Brain microvascular endothelial cell (primary cell): ENCODE data around the gene CCDC86.
"Not testable (repeated sequence)": the region's sequence is repeated elsewhere in the genome, so short reads cannot be mapped to it uniquely, and the experiment has no call there.

ENCODE experiments used
- DNase-seq: peaks from one replicate; pipeline ENCODE4 v3.0.0-alpha.2; 2020
- H3K27ac ChIP-seq: fragments of 250-450 bp; sonication (Bioruptor Pico); 2 replicates; pipeline ENCODE4 v1.5.1; 2020; ENCODE audit warnings: mild to moderate bottlenecking, moderate library complexity
- H3K27me3 ChIP-seq: fragments of 250-450 bp; sonication (Bioruptor Pico); replicated peaks from 2 replicates; pipeline ENCODE4 v1.5.1; 2020; ENCODE audit warnings: mild to moderate bottlenecking
- H3K36me3 ChIP-seq: fragments of 250-450 bp; sonication (Bioruptor Pico); replicated peaks from 2 replicates; pipeline ENCODE4 v1.5.1; 2020; ENCODE audit warnings: mild to moderate bottlenecking
- H3K4me3 ChIP-seq: 2 replicates; pipeline ENCODE4 v1.5.1; 2011; ENCODE audit warnings: low read depth, mild to moderate bottlenecking, control low read depth, low read length, moderate library complexity
- in situ Hi-C: cut with HindIII; loops from 2 replicates; pipeline ENCODE4 v1.10.0; 2017; ENCODE audit warnings: low sequenced_read_pairs, low pct_ligation_motif_present
- TF ChIP-seq, protein P1 (sequence below): IDR thresholded peaks from 2 replicates; pipeline ENCODE4 v1.5.1; 2011; ENCODE audit warnings: low read depth, mild to moderate bottlenecking, moderate library complexity, low read length, control low read depth, inconsistent platforms; ENCODE audit errors: missing control alignments

Gene CCDC86

DNA sequence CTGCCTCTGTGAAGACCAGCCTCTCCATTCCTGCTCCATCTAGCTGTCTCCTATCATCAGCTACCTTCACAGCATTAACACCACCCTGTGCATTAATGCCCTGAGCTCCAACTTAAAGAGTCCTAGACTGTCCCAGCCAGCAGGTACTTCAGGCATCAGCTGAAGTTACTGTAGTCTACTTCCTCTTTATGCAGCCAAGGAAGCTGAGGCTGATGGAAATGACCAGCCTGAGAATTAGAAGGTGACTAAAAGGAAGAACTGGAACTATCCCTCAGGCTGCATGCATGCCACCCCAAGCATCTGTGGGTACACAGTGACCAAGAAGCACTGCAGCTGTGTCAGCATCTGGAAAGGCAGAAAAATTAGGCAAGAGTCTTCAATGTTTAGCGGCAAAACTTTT, 28.6 kb upstream of the CCDC86 start:
- TF ChIP-seq, protein P1, sequence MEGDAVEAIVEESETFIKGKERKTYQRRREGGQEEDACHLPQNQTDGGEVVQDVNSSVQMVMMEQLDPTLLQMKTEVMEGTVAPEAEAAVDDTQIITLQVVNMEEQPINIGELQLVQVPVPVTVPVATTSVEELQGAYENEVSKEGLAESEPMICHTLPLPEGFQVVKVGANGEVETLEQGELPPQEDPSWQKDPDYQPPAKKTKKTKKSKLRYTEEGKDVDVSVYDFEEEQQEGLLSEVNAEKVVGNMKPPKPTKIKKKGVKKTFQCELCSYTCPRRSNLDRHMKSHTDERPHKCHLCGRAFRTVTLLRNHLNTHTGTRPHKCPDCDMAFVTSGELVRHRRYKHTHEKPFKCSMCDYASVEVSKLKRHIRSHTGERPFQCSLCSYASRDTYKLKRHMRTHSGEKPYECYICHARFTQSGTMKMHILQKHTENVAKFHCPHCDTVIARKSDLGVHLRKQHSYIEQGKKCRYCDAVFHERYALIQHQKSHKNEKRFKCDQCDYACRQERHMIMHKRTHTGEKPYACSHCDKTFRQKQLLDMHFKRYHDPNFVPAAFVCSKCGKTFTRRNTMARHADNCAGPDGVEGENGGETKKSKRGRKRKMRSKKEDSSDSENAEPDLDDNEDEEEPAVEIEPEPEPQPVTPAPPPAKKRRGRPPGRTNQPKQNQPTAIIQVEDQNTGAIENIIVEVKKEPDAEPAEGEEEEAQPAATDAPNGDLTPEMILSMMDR, result no peak
- in situ Hi-C loops, result no loop called here
- H3K4me3 ChIP-seq, result no peak overlapping the region
- no peaks in the 10 kb centered on the region for H3K36me3 ChIP-seq
- no peak overlapping the region for H3K27ac ChIP-seq
- no peak for DNase-seq
- H3K27me3 ChIP-seq, result no peaks in the 10 kb centered on the region

DNA sequence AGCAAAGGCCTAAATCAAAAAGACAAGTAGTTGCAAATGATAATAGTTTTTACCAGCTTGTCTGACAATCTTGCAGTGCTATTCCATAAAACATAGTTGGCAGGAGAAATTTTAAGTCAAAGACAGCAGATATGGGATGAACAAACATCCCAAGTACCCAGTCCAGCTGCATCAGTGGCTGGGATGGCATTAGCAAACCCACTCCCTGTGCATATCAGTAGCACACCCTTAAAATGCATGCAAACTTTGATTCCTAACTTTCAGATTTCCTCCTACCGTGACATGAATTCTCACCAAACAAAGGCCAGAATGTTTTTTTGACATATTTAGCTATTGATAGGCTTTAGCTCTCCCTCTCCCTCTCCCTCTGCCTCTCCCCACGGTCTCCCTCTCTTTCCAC, 27.8 kb upstream of the CCDC86 start:
- no peak overlapping the region for H3K27ac ChIP-seq
- TF ChIP-seq, protein P1, result no peak
- in situ Hi-C loops, result no loop called here
- H3K27me3 ChIP-seq, result no peaks in the 10 kb centered on the region
- no peak overlapping the region for H3K4me3 ChIP-seq
- no peaks in the 10 kb centered on the region for H3K36me3 ChIP-seq
- no peak for DNase-seq

GRCh38 chr11:60816590-60817157, 25.2 kb upstream of the CCDC86 start:
- TF ChIP-seq, protein P1, result no peak
- Histone ChIP-seq H3K27ac (no peak overlapping the region), H3K36me3 (no peaks in the 10 kb centered on the region), H3K27me3 (no peaks in the 10 kb centered on the region), H3K4me3 (no peak overlapping the region)
- no peak for DNase-seq
- in situ Hi-C loops, result no loop called here

GRCh38 chr11:60818057-60818456, 23.9 kb upstream of the CCDC86 start:
- Histone ChIP-seq H3K27me3 (no peaks in the 10 kb centered on the region), H3K27ac (no peak overlapping the region), H3K4me3 (no peak overlapping the region), H3K36me3 (no peaks in the 10 kb centered on the region)
- TF ChIP-seq, protein P1, result no peak
- no peak for DNase-seq
- in situ Hi-C loops, result no loop called here

DNA sequence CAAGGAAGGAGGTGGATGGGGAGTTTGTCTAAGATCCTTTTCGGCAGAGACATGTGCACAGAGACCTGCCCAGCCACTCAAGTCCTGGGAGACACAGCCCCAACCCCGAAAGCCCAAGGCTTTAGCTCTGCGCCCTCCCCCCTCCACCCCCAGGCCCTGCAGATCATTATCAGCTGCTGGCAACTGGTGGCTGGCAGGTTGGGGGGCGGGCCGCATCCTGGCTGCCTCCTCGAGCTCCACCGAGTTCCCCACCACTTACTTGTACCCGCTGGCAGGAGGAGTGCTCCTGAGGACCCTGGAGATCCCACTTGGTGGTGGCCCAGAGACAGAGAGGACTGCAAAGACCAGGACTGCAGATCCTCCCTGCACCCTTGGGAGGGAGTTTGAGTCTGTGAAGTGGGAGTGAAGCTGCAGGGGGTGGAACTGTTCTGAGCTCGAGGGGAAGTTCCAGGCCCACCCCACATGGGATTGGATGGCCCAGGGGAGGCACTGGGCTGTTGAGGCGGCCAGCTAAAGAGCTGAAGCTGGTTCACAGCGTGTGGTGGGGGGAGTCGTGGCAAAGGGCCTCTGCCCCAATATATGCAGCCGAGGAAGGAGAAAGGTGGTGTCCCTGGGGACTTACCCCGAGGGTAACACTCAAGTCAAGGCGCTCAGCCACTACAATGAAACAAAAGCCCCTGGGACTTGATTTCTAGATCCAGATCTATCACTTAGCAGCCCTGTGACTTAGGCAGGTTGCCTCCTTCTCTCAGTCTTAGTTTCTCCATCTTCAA, 19.9 kb upstream of the CCDC86 start:
- TF ChIP-seq, protein P1, result no peak
- in situ Hi-C loops, result no loop called here
- no peak for DNase-seq
- no peak overlapping the region for H3K27ac ChIP-seq
- H3K27me3 ChIP-seq, result no peaks in the 10 kb centered on the region
- H3K36me3 ChIP-seq, result no peaks in the 10 kb centered on the region
- H3K4me3 ChIP-seq, result no peak overlapping the region

DNA sequence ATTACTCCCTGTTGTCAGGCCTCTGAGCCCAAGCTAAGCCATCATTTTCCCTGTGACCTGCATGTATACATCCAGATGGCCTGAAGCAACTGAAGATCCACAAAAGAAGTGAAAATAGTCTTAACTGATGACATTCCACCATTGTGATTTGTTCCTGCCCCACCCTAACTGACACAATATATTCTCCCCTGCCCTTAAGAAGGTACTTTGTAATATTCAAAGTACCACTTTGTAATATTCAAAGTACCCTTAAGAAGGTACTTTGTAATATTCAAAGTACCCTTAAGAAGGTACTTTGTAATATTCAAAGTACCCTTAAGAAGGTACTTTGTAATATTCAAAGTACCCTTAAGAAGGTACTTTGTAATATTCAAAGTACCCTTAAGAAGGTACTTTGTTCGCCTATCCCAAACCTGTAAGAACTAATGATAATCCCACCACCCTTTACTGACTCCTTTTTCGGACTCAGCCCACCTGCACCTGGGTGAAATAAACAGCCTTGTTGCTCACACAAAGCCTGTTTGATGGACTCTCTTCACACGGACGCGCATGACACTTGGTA, 18.1 kb upstream of the CCDC86 start:
- H3K27me3 ChIP-seq, in situ Hi-C loops, H3K4me3 ChIP-seq, DNase-seq, H3K36me3 ChIP-seq, H3K27ac ChIP-seq: not testable (repeated sequence)
